Activated naive CD4-positive, alpha-beta T cell (primary cell): Measurements from ENCODE around the gene KCNRG.
"Not testable (repeated sequence)": the region's sequence is repeated elsewhere in the genome, so short reads cannot be mapped to it uniquely, and the experiment has no call there.

Experiments
- DNase-seq, 4 experiments: peaks; one replicate each; lab custom pipeline; 2025; lab: John Stamatoyannopoulos, UW

Gene KCNRG

GRCh38 chr13:50015258-50015657, at the start of gene KCNRG:
TSS of gene KCNRG (plus strand) at chr13:50015444. CDS start at chr13:50015494, 50 bp downstream.
- DNase-seq, result no peak

GRCh38 chr13:49967456-49967855, 47.8 kb upstream of the KCNRG start:
- DNase-seq, result no peak

GRCh38 chr13:49972709-49973108, 42.5 kb upstream of the KCNRG start:
- DNase-seq, result no peak

GRCh38 chr13:49975826-49976225, 39.4 kb upstream of the KCNRG start:
- no peak for DNase-seq

- peak; percentile 35 to 72 (median 58) for DNase-seq
These were observed 38.7 kb upstream of the KCNRG start for GRCh38 chr13:49976314-49977258.

- no peak for DNase-seq
These were observed 37.3 kb upstream of the KCNRG start for GRCh38 chr13:49977992-49978391.

- no peak for DNase-seq
These were observed 35.0 kb upstream of the KCNRG start for GRCh38 chr13:49980266-49980665.

GRCh38 chr13:49985129-49985528, 30.1 kb upstream of the KCNRG start:
- DNase-seq, result no peak

- DNase-seq, result no peak
These were observed 28.8 kb upstream of the KCNRG start for GRCh38 chr13:49986471-49986870.

- DNase-seq, result not testable (repeated sequence)
These were observed 24.6 kb upstream of the KCNRG start for GRCh38 chr13:49990612-49991011.

- no peak for DNase-seq
These were observed 22.1 kb upstream of the KCNRG start for GRCh38 chr13:49993111-49993510.

- no peak for DNase-seq
These were observed 21.6 kb upstream of the KCNRG start for GRCh38 chr13:49993666-49994065.

GRCh38 chr13:49995625-49996101, 19.6 kb upstream of the KCNRG start:
- DNase-seq, result no peak

- peak; percentile 57 to 86 (median 75) for DNase-seq
These were observed 18.9 kb upstream of the KCNRG start for GRCh38 chr13:49996161-49996915.

GRCh38 chr13:49996951-49997895, 18.0 kb upstream of the KCNRG start, which contains the start of gene TRIM13:
TSS of gene TRIM13 (plus strand) at chr13:49997042. CDS start at chr13:50011941, 14,899 bp downstream.
- DNase-seq, result peak; percentile 68 to 86 (median 75)

GRCh38 chr13:49997955-49998354, 17.3 kb upstream of the KCNRG start:
- no peak for DNase-seq

GRCh38 chr13:49998714-49999624, 16.3 kb upstream of the KCNRG start:
- DNase-seq, result no peak

GRCh38 chr13:50001287-50001686, 14.0 kb upstream of the KCNRG start:
- no peak for DNase-seq

GRCh38 chr13:50006426-50007135, 8.7 kb upstream of the KCNRG start:
- DNase-seq, result no peak

- DNase-seq, result no peak
These were observed 3.8 kb upstream of the KCNRG start for GRCh38 chr13:50011461-50011860.
